DND-41 (cell line): ENCODE measurements around the gene CRY1.
A peak's percentile ranks its signal among the peaks of the same experiment; 100 is the strongest.

Source experiments
- ATAC-seq: fragments of 200-7000 bp; cut with Tn5 transposase; 3 replicates; pipeline ENCODE4 v1.9.1; 2021; ENCODE audit warnings: low read depth; ENCODE audit not compliant: insufficient read depth
- DNase-seq: peaks from one replicate; pipeline ENCODE4 v3.0.0-alpha.2; 2020
- H2AFZ ChIP-seq: 2 replicates; pipeline ENCODE4 v1.6.0; 2012; ENCODE audit warnings: low read depth, low read length
- H3K27ac ChIP-seq: 2 replicates; pipeline ENCODE4 v1.5.1; 2012; ENCODE audit warnings: low read length, inconsistent platforms
- H3K27me3 ChIP-seq: fragments of 200-600 bp; sonication (generic); 2 replicates; pipeline ENCODE4 v1.6.0; 2012; ENCODE audit warnings: low read length, mild to moderate bottlenecking, inconsistent platforms; ENCODE audit not compliant: insufficient read depth, poor library complexity
- H3K36me3 ChIP-seq: 2 replicates; pipeline ENCODE4 v1.5.1; 2012; ENCODE audit warnings: low read length, inconsistent platforms; ENCODE audit not compliant: insufficient read depth
- H3K4me1 ChIP-seq: 2 replicates; pipeline ENCODE4 v1.5.1; 2012; ENCODE audit warnings: mild to moderate bottlenecking, low read length; ENCODE audit not compliant: insufficient read depth
- H3K4me2 ChIP-seq: 2 replicates; pipeline ENCODE4 v1.6.0; 2012; ENCODE audit warnings: mild to moderate bottlenecking, moderate library complexity, low read length, inconsistent platforms; ENCODE audit not compliant: insufficient read depth
- H3K4me3 ChIP-seq, 2 experiments: fragments of 200-600 bp in 1 of 2; shearing (Covaris generic) in 1 of 2; 2 replicates each; pipeline ENCODE4 v1.5.1; 2012 to 2016; ENCODE audit warnings: inconsistent platforms in 2 of 2, low read length in 2 of 2, mild to moderate bottlenecking in 2 of 2, low read depth in 1 of 2, moderate library complexity in 1 of 2
- H3K79me2 ChIP-seq: 2 replicates; pipeline ENCODE4 v1.6.0; 2012; ENCODE audit warnings: low read length, inconsistent platforms; ENCODE audit not compliant: insufficient read depth
- H3K9ac ChIP-seq: 2 replicates; pipeline ENCODE4 v1.6.0; 2012; ENCODE audit warnings: low read depth, mild to moderate bottlenecking, inconsistent platforms, low read length, moderate library complexity
- H3K9me3 ChIP-seq: 2 replicates; pipeline ENCODE4 v1.5.1; 2012; ENCODE audit warnings: low read length, moderate library complexity, mild to moderate bottlenecking, inconsistent platforms; ENCODE audit not compliant: insufficient read depth, severe bottlenecking
- H4K20me1 ChIP-seq: 2 replicates; pipeline ENCODE4 v1.6.0; 2012; ENCODE audit warnings: low read length; ENCODE audit not compliant: insufficient read depth
- EZH2 ChIP-seq: IDR thresholded peaks from 3 replicates; pipeline ENCODE4 v1.6.1; 2012; ENCODE audit warnings: borderline replicate concordance, low read depth, mild to moderate bottlenecking, moderate library complexity, low read length, inconsistent platforms; ENCODE audit not compliant: severe bottlenecking
- TF ChIP-seq, protein P1 (sequence below): IDR thresholded peaks from 2 replicates; pipeline ENCODE4 v1.5.1; 2012; ENCODE audit warnings: borderline replicate concordance, low read length, moderate library complexity, mild to moderate bottlenecking; ENCODE audit not compliant: poor library complexity, severe bottlenecking; ENCODE audit errors: extremely low read depth

The CRY1 gene

GRCh38 chr12:107135177-107135576 is 41.8 kb upstream of the CRY1 start:
- H3K27ac ChIP-seq: no peak overlapping the region
- H3K4me2 ChIP-seq: no peak overlapping the region
- TF ChIP-seq, protein P1, sequence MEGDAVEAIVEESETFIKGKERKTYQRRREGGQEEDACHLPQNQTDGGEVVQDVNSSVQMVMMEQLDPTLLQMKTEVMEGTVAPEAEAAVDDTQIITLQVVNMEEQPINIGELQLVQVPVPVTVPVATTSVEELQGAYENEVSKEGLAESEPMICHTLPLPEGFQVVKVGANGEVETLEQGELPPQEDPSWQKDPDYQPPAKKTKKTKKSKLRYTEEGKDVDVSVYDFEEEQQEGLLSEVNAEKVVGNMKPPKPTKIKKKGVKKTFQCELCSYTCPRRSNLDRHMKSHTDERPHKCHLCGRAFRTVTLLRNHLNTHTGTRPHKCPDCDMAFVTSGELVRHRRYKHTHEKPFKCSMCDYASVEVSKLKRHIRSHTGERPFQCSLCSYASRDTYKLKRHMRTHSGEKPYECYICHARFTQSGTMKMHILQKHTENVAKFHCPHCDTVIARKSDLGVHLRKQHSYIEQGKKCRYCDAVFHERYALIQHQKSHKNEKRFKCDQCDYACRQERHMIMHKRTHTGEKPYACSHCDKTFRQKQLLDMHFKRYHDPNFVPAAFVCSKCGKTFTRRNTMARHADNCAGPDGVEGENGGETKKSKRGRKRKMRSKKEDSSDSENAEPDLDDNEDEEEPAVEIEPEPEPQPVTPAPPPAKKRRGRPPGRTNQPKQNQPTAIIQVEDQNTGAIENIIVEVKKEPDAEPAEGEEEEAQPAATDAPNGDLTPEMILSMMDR: no peak
- no peak for TF ChIP-seq EZH2
- H3K9ac ChIP-seq: no peak overlapping the region
- DNase-seq: no peak
- H3K9me3 ChIP-seq: no peaks in the 10 kb centered on the region
- H3K27me3 ChIP-seq: peaks cover 3% of the 10 kb centered on the region
- H4K20me1 ChIP-seq: no peaks in the 10 kb centered on the region
- H3K79me2 ChIP-seq: no peaks in the 10 kb centered on the region
- no peak overlapping the region for H2AFZ ChIP-seq
- no peaks in the 10 kb centered on the region for H3K4me1 ChIP-seq
- no peaks in the 10 kb centered on the region for H3K36me3 ChIP-seq
- H3K4me3 ChIP-seq: no peak overlapping the region
- ATAC-seq: no peak

GRCh38 chr12:107134558-107134957 is 41.2 kb upstream of the CRY1 start:
- H3K27me3 ChIP-seq: peaks cover 1% of the 10 kb centered on the region
- H3K79me2 ChIP-seq: no peaks in the 10 kb centered on the region
- no peak for TF ChIP-seq EZH2
- TF ChIP-seq, protein P1: peak; percentile 58
- H2AFZ ChIP-seq: no peak overlapping the region
- no peak overlapping the region for H3K27ac ChIP-seq
- H3K4me1 ChIP-seq: no peaks in the 10 kb centered on the region
- peak; percentile 22 for DNase-seq
- H4K20me1 ChIP-seq: no peaks in the 10 kb centered on the region
- H3K4me2 ChIP-seq: no peak overlapping the region
- H3K9me3 ChIP-seq: no peaks in the 10 kb centered on the region
- H3K4me3 ChIP-seq: no peak overlapping the region
- H3K9ac ChIP-seq: no peak overlapping the region
- ATAC-seq: no peak
- no peaks in the 10 kb centered on the region for H3K36me3 ChIP-seq

DNA sequence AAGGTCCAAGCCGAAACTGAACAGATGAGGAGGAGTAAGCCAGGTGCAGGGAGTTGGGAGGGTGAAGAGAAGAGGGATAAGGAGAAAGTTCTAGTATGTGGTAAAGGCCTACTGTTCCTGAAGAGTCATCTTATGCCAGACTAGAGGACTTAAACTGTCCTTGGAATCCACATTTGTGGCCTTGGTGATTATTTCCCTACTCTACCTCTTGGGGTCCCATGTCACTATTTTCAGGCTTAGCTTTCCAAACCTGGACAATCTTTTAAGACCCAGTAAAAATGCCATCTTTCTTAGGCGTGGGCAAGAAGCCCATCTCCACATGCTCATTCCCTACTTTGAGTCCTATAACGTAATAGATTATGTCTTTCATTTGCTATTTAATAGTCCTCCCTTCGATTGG is 40.1 kb upstream of the CRY1 start:
- no peak overlapping the region for H3K4me2 ChIP-seq
- no peaks in the 10 kb centered on the region for H4K20me1 ChIP-seq
- no peak overlapping the region for H2AFZ ChIP-seq
- no peaks in the 10 kb centered on the region for H3K27me3 ChIP-seq
- no peaks in the 10 kb centered on the region for H3K9me3 ChIP-seq
- DNase-seq: no peak
- no peak for ATAC-seq
- no peaks in the 10 kb centered on the region for H3K79me2 ChIP-seq
- H3K36me3 ChIP-seq: no peaks in the 10 kb centered on the region
- H3K27ac ChIP-seq: no peak overlapping the region
- TF ChIP-seq, protein P1: no peak
- TF ChIP-seq EZH2: no peak
- H3K9ac ChIP-seq: no peak overlapping the region
- H3K4me1 ChIP-seq: no peaks in the 10 kb centered on the region
- H3K4me3 ChIP-seq: no peak overlapping the region
